MM.1S (cell line): Measurements from ENCODE around the gene ARL8B.

Experiments used
- CTCF ChIP-seq: fragments of 300-600 bp; sonication (generic); IDR thresholded peaks from 2 replicates; pipeline ENCODE4 v1.5.1; 2016; ENCODE audit warnings: antibody characterized with exemption, low read length, mixed read lengths
- EZH2 ChIP-seq: fragments of 300-600 bp; sonication (generic); optimal IDR thresholded peaks from 2 replicates; pipeline ENCODE3; 2017; ENCODE audit warnings: low read depth, mild to moderate bottlenecking, antibody characterized with exemption, low read length, mixed read lengths
- EZH2phosphoT487 ChIP-seq: fragments of 300-600 bp; sonication (generic); IDR thresholded peaks from 2 replicates; pipeline ENCODE4 v1.6.1; 2018; ENCODE audit warnings: antibody characterized with exemption, low read length

GRCh38 chr3:5098346-5098745 lies 23.7 kb upstream of the ARL8B start:
- TF ChIP-seq CTCF (no peak), EZH2 (no peak), EZH2phosphoT487 (no peak)
